SU-DHL-6 (cell line): ENCODE measurements around the gene FBLN2.

ENCODE experiments used
- EZH2phosphoT487 ChIP-seq: fragments of 200-600 bp; sonication (generic), shearing (Covaris generic); conservative IDR thresholded peaks from 2 replicates; pipeline ENCODE4 v1.6.1; 2018; ENCODE audit warnings: mild to moderate bottlenecking, antibody characterized with exemption, low read length, moderate library complexity, mixed read lengths
- TF ChIP-seq, protein P1 (sequence below): fragments of 200-600 bp; sonication (generic); IDR thresholded peaks from one replicate; pipeline ENCODE4 v1.5.1; 2017; ENCODE audit warnings: antibody characterized with exemption, mild to moderate bottlenecking, low read length, moderate library complexity; ENCODE audit not compliant: insufficient read depth, poor library complexity, severe bottlenecking

DNA sequence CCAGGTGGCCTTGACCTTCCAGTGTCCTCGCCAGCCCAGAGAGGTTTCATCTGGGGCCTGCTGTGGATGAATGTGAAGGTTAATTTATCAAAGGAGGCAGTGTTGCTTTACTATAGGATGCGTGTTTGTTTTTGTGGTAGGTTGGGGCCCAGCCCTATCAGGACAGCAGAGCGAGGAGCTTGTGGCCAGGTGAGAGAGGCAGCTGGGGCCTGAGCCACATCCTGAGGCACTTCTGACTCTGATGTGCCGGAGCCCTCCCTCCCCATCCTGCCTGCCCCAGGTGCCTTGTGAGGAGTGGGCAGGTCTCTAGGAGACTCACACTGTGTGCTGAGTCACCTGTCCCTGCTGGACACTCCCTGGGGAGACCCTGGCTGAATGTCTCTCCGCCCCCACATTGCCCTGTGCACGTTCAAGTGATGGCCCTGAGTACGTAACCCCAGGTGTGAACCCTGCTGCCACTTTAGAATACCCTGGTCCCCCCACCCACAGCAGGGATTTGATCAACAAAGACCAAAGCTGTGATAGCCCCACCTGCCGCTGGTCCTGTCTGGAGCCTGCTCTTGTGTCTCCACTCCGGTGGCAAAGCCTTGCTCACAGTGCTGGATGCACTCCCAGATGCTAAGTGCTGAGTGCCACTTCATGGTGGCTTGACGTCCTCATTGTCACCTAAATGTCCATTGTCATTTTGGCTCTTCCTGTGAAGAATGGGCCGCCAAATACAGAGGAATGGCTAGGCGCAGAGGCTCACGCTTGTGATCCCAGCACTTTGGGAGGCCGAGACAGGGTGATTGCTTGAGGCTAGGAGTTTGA, 16.0 kb downstream of the FBLN2 start:
- TF ChIP-seq, protein P1, sequence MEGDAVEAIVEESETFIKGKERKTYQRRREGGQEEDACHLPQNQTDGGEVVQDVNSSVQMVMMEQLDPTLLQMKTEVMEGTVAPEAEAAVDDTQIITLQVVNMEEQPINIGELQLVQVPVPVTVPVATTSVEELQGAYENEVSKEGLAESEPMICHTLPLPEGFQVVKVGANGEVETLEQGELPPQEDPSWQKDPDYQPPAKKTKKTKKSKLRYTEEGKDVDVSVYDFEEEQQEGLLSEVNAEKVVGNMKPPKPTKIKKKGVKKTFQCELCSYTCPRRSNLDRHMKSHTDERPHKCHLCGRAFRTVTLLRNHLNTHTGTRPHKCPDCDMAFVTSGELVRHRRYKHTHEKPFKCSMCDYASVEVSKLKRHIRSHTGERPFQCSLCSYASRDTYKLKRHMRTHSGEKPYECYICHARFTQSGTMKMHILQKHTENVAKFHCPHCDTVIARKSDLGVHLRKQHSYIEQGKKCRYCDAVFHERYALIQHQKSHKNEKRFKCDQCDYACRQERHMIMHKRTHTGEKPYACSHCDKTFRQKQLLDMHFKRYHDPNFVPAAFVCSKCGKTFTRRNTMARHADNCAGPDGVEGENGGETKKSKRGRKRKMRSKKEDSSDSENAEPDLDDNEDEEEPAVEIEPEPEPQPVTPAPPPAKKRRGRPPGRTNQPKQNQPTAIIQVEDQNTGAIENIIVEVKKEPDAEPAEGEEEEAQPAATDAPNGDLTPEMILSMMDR, result no peak
- TF ChIP-seq EZH2phosphoT487, result no peak
